Immature natural killer cell (primary cell): ENCODE data around the gene PTK6. TPM values are rescaled to one million over a fixed set of nuclear protein-coding genes. Genes with fewer than 3 reads are reported as not detected.

Source experiments
- DNase-seq, 3 donors: peaks; one replicate each; pipeline ENCODE4 v3.0.0; 2022; ENCODE audit warnings: mixed read lengths in 1 of 3
- H3K27ac Mint-ChIP-seq, 6 donors: one replicate each; pipeline ENCODE4 v1.8.0; 2020; ENCODE audit warnings: mixed read lengths in 6 of 6, mild to moderate bottlenecking in 5 of 6, inconsistent platforms in 4 of 6, moderate library complexity in 3 of 6
- H3K27me3 Mint-ChIP-seq, 3 donors: one replicate each; pipeline ENCODE4 v1.8.0; 2020 to 2021; ENCODE audit warnings: low read depth in 3 of 3, mild to moderate bottlenecking in 3 of 3, mixed read lengths in 3 of 3, moderate library complexity in 3 of 3, inconsistent platforms in 1 of 3
- H3K36me3 Mint-ChIP-seq, 3 donors: one replicate each; pipeline ENCODE4 v1.8.0; 2020; ENCODE audit warnings: mixed read lengths in 3 of 3, inconsistent platforms in 2 of 3, mild to moderate bottlenecking in 2 of 3
- H3K4me1 Mint-ChIP-seq, 2 donors: one replicate each; pipeline ENCODE4 v1.8.0; 2020; ENCODE audit warnings: inconsistent platforms in 2 of 2, mild to moderate bottlenecking in 2 of 2, mixed read lengths in 2 of 2, moderate library complexity in 1 of 2
- H3K4me3 Mint-ChIP-seq, 5 donors: one replicate each; pipeline ENCODE4 v1.8.0; 2020; ENCODE audit warnings: mild to moderate bottlenecking in 5 of 5, mixed read lengths in 5 of 5, inconsistent platforms in 3 of 5, moderate library complexity in 3 of 5
- H3K9me3 Mint-ChIP-seq, 6 donors: one replicate each; pipeline ENCODE4 v1.8.0; 2020; ENCODE audit warnings: mild to moderate bottlenecking in 6 of 6, mixed read lengths in 6 of 6, inconsistent platforms in 4 of 6, moderate library complexity in 3 of 6
- polyA plus RNA-seq, 3 donors: library from polyadenylated mRNA; unstranded; fragments of 300-500 nt; fragmentation: Illumina TruSeq; gene quantifications; one replicate each; pipeline ENCODE4 v1.2.3, GENCODE V29; 2021

The PTK6 gene
- polyA plus RNA-seq, 3 donors from 2014 or later = 0.37 TPM; not detected in 2

GRCh38 chr20:63495741-63496595, 41.2 kb downstream of the PTK6 start:
- peaks cover 5 to 10% (median 6%) of the 10 kb centered on the region in 3 donors for H3K27me3 Mint-ChIP-seq
- H3K4me1 Mint-ChIP-seq = peaks cover 0 to 2% of the 10 kb centered on the region in 2 donors
- peak; percentile 56 to 67 (median 65) for DNase-seq
- no peaks in the 10 kb centered on the region for H3K9me3 Mint-ChIP-seq
- H3K36me3 Mint-ChIP-seq = no peaks in the 10 kb centered on the region
- peak overlapping the region; percentile 15 to 75 (median 57) for H3K4me3 Mint-ChIP-seq
- no peak overlapping the region for H3K27ac Mint-ChIP-seq

DNA sequence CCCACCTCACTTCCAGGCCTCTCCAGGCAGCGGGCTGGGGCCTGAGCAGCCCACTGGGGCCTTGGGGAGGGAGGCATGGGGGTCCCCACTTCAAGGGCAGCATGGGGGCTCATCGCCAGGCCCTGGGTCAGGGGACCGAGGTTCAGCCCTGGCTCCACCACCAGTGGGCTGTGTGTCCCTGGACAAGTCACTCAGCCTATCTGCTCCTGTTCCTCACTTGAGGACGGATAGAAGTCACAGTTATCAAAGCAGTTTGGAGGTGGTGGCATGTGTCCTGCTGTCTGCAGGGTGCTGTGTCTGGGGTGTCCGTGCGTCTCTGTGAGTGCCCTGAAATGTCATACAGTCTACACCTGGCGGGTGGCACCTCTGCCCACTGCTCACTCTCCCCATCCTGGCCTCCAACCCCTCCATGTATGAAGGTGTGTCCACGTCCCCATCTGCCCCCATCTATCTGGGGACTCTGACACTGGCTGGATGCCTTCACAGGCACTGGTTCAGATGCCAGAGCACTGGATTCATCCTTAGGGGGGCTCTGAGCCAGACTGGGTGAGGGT, 41.9 kb downstream of the PTK6 start:
- DNase-seq = no peak
- Mint-ChIP-seq H3K9me3 (no peaks in the 10 kb centered on the region), H3K36me3 (no peaks in the 10 kb centered on the region), H3K4me3 (no peak overlapping the region), H3K4me1 (peaks cover 0 to 2% of the 10 kb centered on the region in 2 donors), H3K27ac (no peak overlapping the region), H3K27me3 (peaks cover 5 to 11% (median 6%) of the 10 kb centered on the region in 3 donors)

DNA sequence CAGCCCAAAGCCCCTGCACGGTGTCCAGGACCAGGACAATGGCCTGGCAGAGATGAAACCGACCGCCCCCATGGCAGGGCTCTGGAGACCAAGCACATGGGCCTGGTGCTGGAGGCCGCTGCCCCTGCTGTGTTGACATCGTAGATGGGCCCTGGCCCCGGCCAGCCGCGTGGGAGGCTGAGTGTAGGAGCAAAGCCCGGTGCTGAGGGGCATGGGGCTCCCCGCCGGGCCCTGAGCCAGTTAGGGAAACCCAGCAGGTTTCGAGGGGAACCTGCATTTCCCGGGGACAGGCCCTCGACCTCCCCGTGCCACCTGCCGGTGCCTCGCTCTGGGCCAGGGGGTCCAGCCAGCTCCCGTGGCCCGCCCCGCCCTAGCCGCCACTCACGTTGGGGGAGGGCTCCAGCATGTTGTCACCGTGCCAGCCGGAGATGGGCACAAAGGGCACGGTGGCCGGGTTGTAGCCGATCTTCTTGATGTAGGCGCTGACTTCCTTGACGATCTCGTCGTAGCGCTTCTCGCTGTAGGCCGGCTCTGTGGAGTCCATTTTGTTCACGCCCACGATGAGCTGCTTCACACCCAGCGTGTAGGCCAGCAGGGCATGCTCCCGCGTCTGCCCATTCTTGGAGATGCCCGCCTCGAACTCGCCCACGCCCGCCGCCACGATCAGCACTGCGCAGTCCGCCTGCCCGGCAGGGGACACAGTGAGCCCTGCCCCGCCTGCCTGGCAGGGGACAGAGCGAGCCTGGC, 42.6 kb downstream of the PTK6 start:
- Mint-ChIP-seq H3K36me3 (no peaks in the 10 kb centered on the region), H3K4me1 (peaks cover 0 to 2% of the 10 kb centered on the region in 2 donors), H3K4me3 (no peak overlapping the region), H3K9me3 (no peaks in the 10 kb centered on the region), H3K27me3 (peaks cover 5 to 13% (median 6%) of the 10 kb centered on the region in 3 donors), H3K27ac (no peak overlapping the region)
- DNase-seq = no peak

DNA sequence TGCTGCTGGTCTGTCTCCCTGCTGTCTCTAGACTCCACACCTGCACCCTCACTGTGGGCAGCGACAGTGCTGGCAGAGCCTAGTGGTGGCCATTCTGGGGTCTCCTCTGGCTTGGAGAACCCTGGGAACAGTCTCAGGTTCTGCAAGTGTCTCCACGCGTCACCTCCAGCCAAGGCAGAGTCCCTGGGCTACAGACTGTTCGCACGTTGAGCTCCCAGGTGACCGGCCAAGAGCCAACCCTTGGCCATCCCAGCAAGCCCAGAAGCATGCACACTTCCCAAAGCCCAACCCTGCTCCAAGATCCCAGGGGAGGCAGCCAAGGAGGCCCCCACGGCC, 43.1 kb downstream of the PTK6 start:
- no peak overlapping the region for H3K27ac Mint-ChIP-seq

DNA sequence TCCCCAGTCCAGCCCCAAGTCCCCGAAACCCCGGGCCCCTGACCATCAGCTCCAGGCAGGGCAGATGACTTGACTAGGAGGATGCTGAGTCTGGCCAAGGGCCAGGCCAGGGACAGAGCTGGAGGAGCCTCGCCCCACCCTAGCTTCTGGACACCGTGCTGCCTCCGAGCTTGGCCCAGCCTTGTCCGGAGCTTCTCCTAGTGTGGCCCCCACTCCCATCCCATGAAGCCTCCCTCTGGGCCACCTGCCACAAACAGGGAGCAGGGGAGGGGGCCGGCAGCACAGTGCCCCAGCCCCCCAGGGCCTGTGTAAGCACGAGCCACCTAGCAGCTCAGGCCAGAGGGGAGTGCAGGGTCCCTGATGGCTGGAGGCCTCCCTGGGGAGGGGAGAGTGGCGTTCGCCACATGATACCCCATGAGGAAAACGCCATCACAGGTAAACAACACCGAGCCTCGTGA, 43.6 kb downstream of the PTK6 start:
- Mint-ChIP-seq H3K27me3 (peaks cover 5 to 13% (median 6%) of the 10 kb centered on the region in 3 donors), H3K4me3 (no peak overlapping the region), H3K36me3 (no peaks in the 10 kb centered on the region), H3K4me1 (peaks cover 0 to 2% of the 10 kb centered on the region in 2 donors), H3K9me3 (no peaks in the 10 kb centered on the region), H3K27ac (no peak overlapping the region)
- no peak for DNase-seq

More for the DNA sequence above, 43.1 kb downstream of the PTK6 start:
- Mint-ChIP-seq H3K4me3 (no peak overlapping the region), H3K27me3 (peaks cover 5 to 13% (median 6%) of the 10 kb centered on the region in 3 donors), H3K36me3 (no peaks in the 10 kb centered on the region), H3K9me3 (no peaks in the 10 kb centered on the region), H3K4me1 (peaks cover 0 to 2% of the 10 kb centered on the region in 2 donors)
- DNase-seq = no peak

DNA sequence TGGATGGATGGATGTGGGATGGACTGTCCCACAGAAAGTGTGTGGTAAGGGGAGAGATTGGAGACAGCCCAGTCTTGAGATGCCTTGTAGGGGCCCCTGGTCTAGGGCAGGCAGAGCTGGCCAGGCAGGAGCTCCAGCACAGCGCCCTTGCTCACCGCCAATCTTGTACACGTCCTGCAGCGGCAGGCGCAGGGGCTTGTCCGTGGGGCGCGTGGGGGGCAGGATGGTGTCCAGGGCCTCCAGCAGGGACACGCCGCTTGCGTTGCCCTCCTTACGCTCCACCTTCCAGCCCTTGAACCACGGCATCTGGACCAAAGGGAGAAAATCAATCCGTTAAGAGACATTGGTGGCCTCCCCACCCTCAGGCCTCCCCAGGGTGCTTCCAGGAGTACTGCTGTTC, 44.2 kb downstream of the PTK6 start:
- DNase-seq = no peak
- Mint-ChIP-seq H3K36me3 (no peaks in the 10 kb centered on the region), H3K27me3 (peaks cover 5 to 13% (median 6%) of the 10 kb centered on the region in 3 donors), H3K9me3 (no peaks in the 10 kb centered on the region), H3K27ac (no peak overlapping the region), H3K4me1 (peaks cover 0 to 2% of the 10 kb centered on the region in 2 donors), H3K4me3 (no peak overlapping the region)

DNA sequence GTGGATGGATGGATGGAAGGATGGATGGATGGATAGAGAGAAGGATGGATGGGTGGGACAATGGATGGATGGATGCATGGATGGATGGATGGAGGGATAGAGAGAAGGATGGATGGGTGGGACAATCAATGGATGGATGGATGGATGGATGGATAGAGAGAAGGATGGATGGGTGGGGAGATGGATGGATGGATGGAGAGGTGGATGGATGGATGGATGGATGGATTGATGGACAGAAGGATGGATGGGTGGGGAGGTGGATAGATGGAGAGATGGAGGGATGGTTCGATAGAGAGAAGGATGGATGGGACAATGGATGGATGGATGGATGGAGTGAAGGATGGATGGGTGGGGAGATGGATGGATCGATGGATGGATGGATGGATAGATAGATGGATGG, 44.7 kb downstream of the PTK6 start:
- Mint-ChIP-seq H3K9me3 (no peaks in the 10 kb centered on the region), H3K4me3 (no peak overlapping the region), H3K36me3 (no peaks in the 10 kb centered on the region), H3K27me3 (peaks cover 5 to 13% (median 5%) of the 10 kb centered on the region in 3 donors), H3K27ac (peak overlapping the region in 1 of 6 donors; percentile 75), H3K4me1 (peaks cover 0 to 2% of the 10 kb centered on the region in 2 donors)
- DNase-seq = no peak

GRCh38 chr20:63491635-63492230, 45.4 kb downstream of the PTK6 start:
- no peak overlapping the region for H3K4me3 Mint-ChIP-seq
- DNase-seq = no peak
- H3K9me3 Mint-ChIP-seq = no peaks in the 10 kb centered on the region
- no peaks in the 10 kb centered on the region for H3K36me3 Mint-ChIP-seq
- H3K27me3 Mint-ChIP-seq = peaks cover 2 to 13% (median 3%) of the 10 kb centered on the region in 3 donors
- peaks cover 0 to 2% of the 10 kb centered on the region in 2 donors for H3K4me1 Mint-ChIP-seq
- no peak overlapping the region for H3K27ac Mint-ChIP-seq

DNA sequence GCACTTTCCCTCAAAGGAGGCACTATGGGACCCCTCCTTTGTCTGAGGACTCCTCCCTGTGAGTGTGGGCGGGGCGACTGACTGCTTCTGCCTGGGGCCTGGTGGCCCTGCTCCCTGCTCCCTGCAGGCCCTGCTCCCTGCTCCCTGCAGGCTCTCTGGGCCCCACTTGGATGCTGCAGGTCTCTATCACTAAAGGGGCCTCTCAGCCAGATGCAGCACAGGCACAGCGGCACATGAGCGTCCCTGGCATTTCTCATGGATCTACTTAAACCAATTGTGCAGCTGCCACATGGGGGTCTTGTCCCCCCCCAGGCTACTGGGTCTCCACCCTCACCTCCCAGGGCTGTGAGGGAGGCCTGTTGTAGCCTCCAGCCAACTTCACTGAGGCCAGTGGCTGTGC, 46.1 kb downstream of the PTK6 start:
- Mint-ChIP-seq H3K4me3 (no peak overlapping the region), H3K27me3 (peaks cover 2 to 7% (median 2%) of the 10 kb centered on the region in 3 donors), H3K36me3 (no peaks in the 10 kb centered on the region), H3K9me3 (no peaks in the 10 kb centered on the region), H3K4me1 (peaks cover 0 to under 1% of the 10 kb centered on the region in 2 donors), H3K27ac (no peak overlapping the region)
- DNase-seq = no peak

GRCh38 chr20:63490416-63490815, 46.8 kb downstream of the PTK6 start:
- no peak for DNase-seq
- H3K36me3 Mint-ChIP-seq = no peaks in the 10 kb centered on the region
- peaks cover under 1 to 7% (median 2%) of the 10 kb centered on the region in 3 donors for H3K27me3 Mint-ChIP-seq
- no peak overlapping the region for H3K27ac Mint-ChIP-seq
- H3K9me3 Mint-ChIP-seq = no peaks in the 10 kb centered on the region
- H3K4me3 Mint-ChIP-seq = no peak overlapping the region
- no peaks in the 10 kb centered on the region for H3K4me1 Mint-ChIP-seq

GRCh38 chr20:63488315-63489251, 48.6 kb downstream of the PTK6 start:
- H3K4me1 Mint-ChIP-seq = no peaks in the 10 kb centered on the region
- no peak for DNase-seq
- H3K36me3 Mint-ChIP-seq = no peaks in the 10 kb centered on the region
- no peak overlapping the region for H3K4me3 Mint-ChIP-seq
- no peaks in the 10 kb centered on the region for H3K9me3 Mint-ChIP-seq
- peaks cover 2 to 7% (median 4%) of the 10 kb centered on the region in 3 donors for H3K27me3 Mint-ChIP-seq
- no peak overlapping the region for H3K27ac Mint-ChIP-seq

- DNase-seq = no peak
- no peaks in the 10 kb centered on the region for H3K36me3 Mint-ChIP-seq
- H3K4me3 Mint-ChIP-seq = no peak overlapping the region
- H3K27me3 Mint-ChIP-seq = peaks cover 2 to 7% (median 4%) of the 10 kb centered on the region in 3 donors
- no peak overlapping the region for H3K27ac Mint-ChIP-seq
- H3K4me1 Mint-ChIP-seq = no peaks in the 10 kb centered on the region
- peaks cover 0 to 1% (median 0%) of the 10 kb centered on the region in 6 donors for H3K9me3 Mint-ChIP-seq
Observed at GRCh38 chr20:63487781-63488241, 49.4 kb downstream of the PTK6 start.
